Measurements from ENCODE around the gene FRAS1.

The FRAS1 gene

DNA sequence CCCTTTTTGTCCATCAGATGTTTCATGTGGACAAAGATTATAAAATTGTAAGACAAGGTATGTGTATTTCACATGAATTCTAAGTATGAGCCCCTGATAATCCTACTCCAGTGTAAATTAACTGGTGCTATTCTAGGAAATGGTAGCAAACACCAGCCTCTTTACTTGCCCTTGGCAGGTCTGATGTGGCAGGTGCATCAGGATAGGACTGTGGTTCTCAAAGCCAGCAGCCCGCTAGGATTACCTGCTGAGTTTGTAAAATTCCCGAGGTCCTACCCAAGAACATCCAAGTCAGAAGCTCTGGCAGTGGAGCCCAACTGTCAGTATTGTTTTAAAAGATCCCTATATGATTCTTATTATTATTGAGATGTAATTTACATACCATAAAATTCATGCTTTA lies 320.4 kb downstream of the FRAS1 start:
- DNase-seq, result no peak

- no peak for DNase-seq
Measured at GRCh38 chr4:78379040-78379439, 321.9 kb downstream of the FRAS1 start.

DNA sequence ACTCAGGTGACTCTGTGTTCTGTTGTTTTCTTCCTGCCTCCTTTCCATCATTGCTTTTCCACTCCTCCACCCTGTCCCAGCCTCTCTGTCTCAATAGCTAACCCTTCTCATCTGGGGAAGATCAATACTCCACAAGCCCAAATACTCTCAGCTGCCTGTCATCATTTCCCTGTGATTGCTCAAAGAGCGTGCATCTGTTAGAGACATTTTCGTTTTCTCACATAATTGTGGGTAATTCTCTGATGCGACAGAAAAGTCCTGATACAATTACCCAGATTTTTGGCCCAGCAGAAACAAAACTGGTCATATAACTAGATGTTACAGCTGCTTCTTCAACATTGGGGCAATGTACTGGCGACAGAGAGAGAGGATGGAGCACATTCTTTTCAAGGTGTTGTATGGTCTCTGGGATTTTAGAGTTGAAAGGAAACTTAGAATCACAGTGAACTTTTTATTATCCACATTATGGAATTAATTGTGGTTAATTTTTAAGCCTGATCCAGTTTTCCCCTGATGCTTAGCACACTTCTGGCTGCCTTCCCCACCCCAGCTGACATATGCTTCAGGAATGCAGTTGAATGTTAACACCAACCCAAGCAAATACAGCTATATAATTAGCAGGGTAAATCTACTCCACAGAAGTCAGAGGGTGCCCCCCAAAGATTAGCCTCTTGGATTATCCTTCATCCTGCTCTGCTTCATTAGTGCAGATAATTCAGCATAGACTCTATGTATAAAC lies 323.0 kb downstream of the FRAS1 start:
- peak; percentile 22 for DNase-seq

DNA sequence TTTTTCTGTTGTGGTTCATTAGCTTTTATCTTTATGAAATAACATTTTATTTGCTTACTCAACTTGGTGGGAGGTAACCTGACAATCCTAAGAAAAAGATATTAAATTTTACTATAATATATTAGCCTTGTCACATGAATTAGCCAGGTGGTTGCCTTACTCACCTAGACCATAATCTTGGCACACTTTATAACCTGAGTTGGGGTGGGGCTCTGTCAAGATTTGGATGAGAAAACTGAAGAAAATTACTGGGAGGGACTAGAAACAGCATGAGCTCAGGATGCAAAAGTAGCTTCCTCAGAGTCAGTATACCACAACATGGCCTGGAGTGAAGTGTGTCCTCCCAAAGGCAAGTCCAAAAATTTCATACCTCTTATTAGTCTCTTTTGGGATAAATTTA lies 329.6 kb downstream of the FRAS1 start:
- no peak for DNase-seq

GRCh38 chr4:78395642-78396041 lies 338.5 kb downstream of the FRAS1 start:
- no peak for DNase-seq

- no peak for DNase-seq
Measured at GRCh38 chr4:78396613-78397291, 339.6 kb downstream of the FRAS1 start.

GRCh38 chr4:78397292-78397630 lies 340.1 kb downstream of the FRAS1 start:
- no peak for DNase-seq

DNA sequence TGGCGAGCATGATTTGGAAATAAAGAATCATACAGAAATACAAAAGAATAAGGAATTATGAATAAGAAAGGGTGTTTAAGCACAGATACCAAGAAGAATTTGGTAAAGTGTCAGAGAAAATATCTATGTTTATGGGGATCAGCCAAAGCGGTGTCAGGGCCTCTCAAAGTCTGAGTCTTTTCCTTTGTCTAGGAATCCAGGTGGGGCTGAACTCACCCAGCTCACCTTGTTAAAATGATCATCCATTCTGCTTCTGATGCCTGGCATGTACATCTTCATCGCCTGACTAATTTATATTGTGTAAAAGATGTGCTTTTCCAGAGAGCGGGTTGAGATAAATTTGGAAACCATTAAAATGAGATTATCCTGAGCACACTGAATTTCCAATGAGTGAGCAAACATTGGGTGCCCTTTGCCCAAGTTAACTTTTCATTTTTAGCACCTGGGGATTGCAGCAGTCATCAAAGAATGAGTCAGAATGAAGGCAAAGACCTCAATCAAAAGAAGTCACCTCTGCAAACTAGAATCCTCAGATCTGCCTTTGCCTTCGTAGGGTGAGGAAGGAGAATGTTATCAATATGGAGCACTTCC lies 352.6 kb downstream of the FRAS1 start:
- no peak for DNase-seq

GRCh38 chr4:78410225-78410624 lies 353.1 kb downstream of the FRAS1 start:
- no peak for DNase-seq

GRCh38 chr4:78410676-78411075 lies 353.6 kb downstream of the FRAS1 start:
- DNase-seq, result no peak

DNA sequence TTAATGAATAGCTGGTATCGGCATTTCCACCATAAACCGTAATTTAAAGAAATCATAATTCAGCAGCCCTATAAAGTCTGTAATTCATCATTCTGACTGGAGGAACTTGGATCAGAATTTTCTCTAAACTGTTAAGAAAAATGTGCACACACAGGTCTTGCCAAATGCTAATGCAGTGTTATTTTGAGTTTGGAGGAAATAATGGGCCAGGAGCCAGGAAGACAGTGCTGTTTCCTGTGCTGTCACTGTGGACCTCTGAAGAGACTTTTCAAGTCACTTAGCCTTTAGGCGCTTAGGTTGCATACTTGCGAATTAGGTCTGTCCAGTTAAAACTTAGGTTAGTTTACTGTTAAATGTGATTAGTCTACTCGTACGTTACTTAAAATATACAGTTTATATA lies 357.0 kb downstream of the FRAS1 start:
- DNase-seq, result peak; percentile 23

GRCh38 chr4:78417603-78418002 lies 360.5 kb downstream of the FRAS1 start:
- DNase-seq, result no peak

- DNase-seq, result no peak
Measured at GRCh38 chr4:78418406-78418805, 361.3 kb downstream of the FRAS1 start.

- DNase-seq, result no peak
Measured at GRCh38 chr4:78423790-78424189, 366.7 kb downstream of the FRAS1 start.

- no peak for DNase-seq
Measured at GRCh38 chr4:78424461-78424860, 367.3 kb downstream of the FRAS1 start.

- no peak for DNase-seq
Measured at GRCh38 chr4:78426972-78427371, 369.8 kb downstream of the FRAS1 start.

- no peak for DNase-seq
Measured at GRCh38 chr4:78428996-78429395, 371.9 kb downstream of the FRAS1 start.

DNA sequence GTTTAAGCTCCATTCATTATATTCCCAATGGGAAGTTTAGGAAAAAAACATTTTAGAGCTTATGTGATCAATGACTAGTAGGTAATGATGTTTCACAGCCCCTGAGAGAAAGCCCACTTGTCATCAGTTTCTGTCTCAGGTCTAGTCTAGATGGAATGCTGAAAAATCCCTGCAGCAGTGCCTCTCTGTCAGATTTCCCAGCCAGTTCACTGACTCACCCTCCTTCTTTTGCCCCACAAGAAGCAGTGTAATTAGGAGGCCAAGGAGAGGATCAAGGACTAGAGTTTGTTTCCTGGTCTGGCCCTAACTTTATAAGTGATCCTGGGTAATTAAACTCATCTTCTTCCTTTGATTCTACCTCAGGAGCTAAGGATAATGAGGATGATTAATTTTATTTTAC lies 375.8 kb downstream of the FRAS1 start:
- DNase-seq, result peak; percentile 32

GRCh38 chr4:78437608-78438088 lies 380.5 kb downstream of the FRAS1 start:
- DNase-seq, result no peak

- DNase-seq, result no peak
Measured at GRCh38 chr4:78439328-78439727, 382.2 kb downstream of the FRAS1 start.

- DNase-seq, result peak; percentile 61
Measured at GRCh38 chr4:78441756-78442155, 384.6 kb downstream of the FRAS1 start.

- no peak for DNase-seq
Measured at GRCh38 chr4:78446619-78447018, 389.5 kb downstream of the FRAS1 start.

- DNase-seq, result no peak
Measured at GRCh38 chr4:78451407-78451806, 394.3 kb downstream of the FRAS1 start.

DNA sequence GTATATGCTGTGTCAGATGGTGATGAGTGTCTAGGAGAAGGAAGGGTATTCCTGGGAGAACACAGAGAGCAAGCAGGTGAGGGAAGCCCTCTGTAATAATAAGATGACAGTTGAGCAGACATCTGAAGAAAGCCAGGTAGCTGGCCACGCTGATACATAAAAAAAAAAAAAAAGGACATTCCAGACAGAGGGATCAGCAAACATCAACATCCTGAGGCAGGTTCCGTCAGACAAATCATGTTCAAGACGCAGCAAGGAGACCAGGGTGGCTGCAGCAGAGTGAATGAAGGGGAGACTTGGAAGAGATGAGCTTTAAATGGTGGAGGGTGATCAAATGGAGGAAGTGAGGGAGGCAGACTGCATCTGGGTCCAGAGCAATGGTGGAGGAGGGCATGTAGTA lies 396.9 kb downstream of the FRAS1 start:
- no peak for DNase-seq

Data from eye (tissue), 1 donor.